Fibroblast of mammary gland (primary cell): ENCODE results near the gene RPS2.

Experiments used
- DNase-seq: peaks from one replicate; pipeline ENCODE4 v3.0.0-alpha.2; 2010; ENCODE audit warnings: low read depth
- H3K4me3 ChIP-seq: 2 replicates; pipeline ENCODE4 v1.5.1; 2011; ENCODE audit warnings: low read depth, mild to moderate bottlenecking, low read length, moderate library complexity; ENCODE audit not compliant: control insufficient read depth
- TF ChIP-seq, protein P1 (sequence below): conservative IDR thresholded peaks from 2 replicates; pipeline ENCODE4 v1.5.1; 2011; ENCODE audit warnings: low read depth, low read length, inconsistent platforms; ENCODE audit not compliant: control insufficient read depth, insufficient read depth

The RPS2 gene

DNA sequence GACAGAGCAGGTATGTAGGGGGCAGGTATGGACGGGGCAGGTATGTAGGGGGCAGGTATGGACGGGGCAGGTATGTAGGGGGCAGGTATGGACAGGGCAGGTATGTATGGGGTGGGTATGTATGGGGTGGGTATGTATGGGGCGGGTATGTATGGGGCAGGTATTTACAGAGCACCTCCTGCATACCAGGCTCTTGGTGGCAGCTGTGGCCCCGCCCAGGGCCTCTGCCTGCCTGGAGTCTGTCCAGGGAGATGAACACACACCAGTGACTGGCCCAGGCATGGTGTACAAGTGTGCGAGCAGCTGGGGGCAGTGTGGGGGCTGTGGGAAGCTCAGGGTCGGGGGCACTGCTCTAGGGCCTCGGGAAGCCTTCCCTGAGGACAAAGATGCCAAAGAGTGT is 14.6 kb downstream of the RPS2 start:
- TF ChIP-seq, protein P1, sequence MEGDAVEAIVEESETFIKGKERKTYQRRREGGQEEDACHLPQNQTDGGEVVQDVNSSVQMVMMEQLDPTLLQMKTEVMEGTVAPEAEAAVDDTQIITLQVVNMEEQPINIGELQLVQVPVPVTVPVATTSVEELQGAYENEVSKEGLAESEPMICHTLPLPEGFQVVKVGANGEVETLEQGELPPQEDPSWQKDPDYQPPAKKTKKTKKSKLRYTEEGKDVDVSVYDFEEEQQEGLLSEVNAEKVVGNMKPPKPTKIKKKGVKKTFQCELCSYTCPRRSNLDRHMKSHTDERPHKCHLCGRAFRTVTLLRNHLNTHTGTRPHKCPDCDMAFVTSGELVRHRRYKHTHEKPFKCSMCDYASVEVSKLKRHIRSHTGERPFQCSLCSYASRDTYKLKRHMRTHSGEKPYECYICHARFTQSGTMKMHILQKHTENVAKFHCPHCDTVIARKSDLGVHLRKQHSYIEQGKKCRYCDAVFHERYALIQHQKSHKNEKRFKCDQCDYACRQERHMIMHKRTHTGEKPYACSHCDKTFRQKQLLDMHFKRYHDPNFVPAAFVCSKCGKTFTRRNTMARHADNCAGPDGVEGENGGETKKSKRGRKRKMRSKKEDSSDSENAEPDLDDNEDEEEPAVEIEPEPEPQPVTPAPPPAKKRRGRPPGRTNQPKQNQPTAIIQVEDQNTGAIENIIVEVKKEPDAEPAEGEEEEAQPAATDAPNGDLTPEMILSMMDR = no peak
- DNase-seq = no peak
- no peak overlapping the region for H3K4me3 ChIP-seq

DNA sequence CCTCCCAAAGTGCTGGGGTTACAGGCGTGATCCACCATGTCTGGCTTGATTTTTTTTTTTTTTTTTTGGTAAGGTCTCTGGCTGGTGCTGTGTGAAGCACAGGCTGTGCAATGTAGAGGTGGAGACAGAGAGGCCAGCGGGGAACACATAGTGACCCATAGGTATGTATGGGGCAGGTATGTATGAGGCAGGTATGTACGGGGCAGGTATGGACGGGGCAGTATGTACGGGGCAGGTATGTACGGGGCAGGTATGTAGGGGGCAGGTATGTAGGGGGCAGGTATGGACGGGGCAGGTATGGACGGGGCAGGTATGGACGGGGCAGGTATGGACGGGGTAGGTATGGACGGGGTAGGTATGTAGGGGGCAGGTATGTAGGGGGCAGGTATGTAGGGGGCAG is 15.1 kb downstream of the RPS2 start:
- no peak overlapping the region for H3K4me3 ChIP-seq
- no peak for DNase-seq
- TF ChIP-seq, protein P1 = no peak

DNA sequence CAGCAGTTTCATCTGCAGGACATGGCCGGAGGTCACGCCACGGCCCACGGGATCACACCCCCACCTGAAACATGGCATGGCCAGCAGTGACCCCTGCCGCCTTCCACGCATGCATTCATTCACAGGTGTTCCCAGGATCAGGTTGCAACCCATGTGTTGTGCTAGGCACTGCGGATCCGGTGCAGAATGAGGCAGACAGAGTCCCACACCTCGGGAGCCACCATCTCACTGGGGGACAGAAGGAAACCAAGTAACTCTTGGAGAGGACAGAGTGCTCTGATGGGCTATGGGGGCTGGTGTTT is 17.3 kb downstream of the RPS2 start:
- no peak overlapping the region for H3K4me3 ChIP-seq
- TF ChIP-seq, protein P1 = no peak
- no peak for DNase-seq

DNA sequence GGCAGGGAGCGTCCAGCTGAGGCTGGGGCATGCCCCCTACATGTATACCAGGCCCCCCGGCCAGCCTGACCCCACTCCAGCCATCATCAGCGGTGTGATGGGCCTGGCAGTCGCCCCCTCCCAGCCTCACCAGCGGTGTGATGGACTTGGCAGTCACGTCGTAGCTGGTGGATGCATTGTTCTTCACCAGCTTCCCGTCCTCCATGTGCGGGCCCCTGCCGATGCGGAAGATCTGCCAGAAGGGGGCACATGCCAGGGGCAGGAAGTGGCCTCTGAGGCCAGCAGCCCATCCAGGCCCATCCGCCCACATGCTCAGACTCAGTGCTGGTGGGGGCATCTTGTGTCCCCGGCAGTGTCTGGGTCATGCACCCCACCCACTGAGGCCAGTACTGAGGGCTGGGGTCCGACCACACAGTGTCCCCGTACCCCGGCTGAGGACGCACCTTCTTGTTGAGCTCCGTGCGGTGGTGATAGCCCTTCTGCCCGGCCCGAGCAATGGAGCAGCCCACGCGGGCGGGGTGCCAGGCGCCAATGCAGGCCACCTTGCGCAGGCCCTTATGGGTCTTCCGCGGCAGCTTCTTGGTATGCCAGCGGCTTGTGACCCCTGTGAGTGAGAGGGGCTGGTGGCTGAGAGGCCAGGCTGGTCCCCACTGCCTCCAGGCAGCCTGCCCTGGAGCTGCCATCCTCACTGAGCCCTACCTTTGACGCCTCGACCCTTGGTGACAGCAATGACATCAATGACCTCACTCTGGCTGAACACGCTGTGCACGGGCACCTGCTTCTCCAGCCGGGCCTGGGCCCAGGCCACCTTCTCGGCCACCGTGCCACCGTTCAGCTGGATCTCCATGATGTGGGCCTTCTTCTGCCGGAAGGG is 17.9 kb downstream of the RPS2 start:
- TF ChIP-seq, protein P1 = no peak
- DNase-seq = no peak
- no peak overlapping the region for H3K4me3 ChIP-seq

DNA sequence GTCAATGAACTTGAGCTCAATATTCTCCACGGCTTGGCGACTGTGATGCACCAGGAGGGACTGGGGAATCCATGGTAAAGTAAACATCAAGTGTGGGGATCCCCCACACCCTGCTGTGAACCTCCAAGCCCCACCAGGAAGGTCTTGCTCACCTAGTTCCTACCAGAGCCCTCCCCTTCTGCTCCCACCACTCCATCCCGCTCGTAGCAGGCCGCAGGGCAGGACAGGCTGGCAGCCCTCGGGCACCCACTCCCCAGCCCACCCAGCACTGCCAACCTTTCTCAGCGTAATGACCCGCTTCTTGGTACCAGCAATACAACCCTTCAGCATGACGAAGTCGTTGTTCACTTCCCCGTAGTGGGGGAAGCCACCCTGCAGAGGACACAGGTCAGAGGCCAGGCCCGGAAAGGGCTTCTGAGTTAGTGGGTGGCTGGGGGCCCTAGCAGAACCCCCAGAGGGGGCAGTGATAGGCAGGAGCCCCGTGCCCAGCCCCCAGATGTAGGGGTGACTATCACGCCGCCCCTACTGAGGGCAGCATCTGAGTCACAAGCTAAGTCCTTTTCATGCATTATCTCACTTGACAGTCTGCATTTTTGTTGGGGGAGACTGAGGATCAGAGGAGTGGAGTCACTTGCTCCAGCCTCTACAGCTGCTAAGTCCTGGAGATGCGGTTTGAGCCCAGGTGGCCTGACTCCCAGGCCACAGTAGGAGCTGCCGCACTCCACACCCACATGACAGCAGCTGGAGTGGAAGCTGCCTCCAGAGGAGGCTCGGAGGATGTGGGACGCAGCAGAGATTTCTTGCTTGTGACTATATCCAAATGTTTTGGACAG is 18.9 kb downstream of the RPS2 start:
- no peak for DNase-seq
- TF ChIP-seq, protein P1 = no peak
- H3K4me3 ChIP-seq = no peak overlapping the region

DNA sequence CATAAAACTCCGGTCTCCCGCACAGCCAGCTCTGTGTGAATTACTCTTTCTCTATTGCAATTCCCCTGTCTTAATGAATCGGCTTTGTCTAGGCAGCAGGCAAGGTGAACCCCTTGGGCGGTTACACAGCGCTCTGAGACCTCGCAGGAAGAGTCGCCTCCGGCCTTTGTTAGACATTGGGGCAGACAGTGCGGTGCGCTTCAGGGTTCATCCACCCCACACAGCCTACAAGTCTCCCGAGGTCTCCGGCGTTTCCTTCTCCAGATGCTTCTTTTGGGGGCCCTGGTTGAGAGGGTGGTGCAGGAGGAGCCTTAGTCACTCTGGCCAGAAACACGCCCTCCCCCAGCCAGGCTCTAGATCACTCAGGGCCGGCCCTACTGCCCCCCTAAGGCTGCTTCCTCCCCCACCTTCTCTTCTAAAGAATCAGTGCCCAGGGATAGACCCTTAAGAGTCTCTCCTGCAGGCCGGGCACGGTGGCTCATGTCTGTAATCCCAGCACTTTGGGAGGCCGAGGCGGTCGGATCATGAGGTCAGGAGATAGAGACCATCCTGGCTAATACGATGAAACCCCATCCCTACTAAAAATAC is 19.9 kb downstream of the RPS2 start:
- H3K4me3 ChIP-seq = no peak overlapping the region
- DNase-seq = no peak
- TF ChIP-seq, protein P1 = no peak
